Measurements from ENCODE around the gene DIP2B. TPM values are rescaled to one million over a fixed set of nuclear protein-coding genes. Genes with fewer than 3 reads are reported as not detected.

DIP2B gene
- total RNA-seq, 1 experiment from 2014 or later: 20.0 TPM

GRCh38 chr12:50661300-50662115 is 156.7 kb downstream of the DIP2B start:
- H2AFZ ChIP-seq (ENCODE audit: low read length): no peak overlapping the region
- no peak overlapping the region for H3K9ac ChIP-seq (ENCODE audit: extremely low read depth, insufficient read length, low read length)
- H4K8ac ChIP-seq (replicated peaks; ENCODE audit: insufficient read length, low read depth, low read length): no peak overlapping the region
- no peaks in the 10 kb centered on the region for H3K27me3 ChIP-seq (ENCODE audit: insufficient read depth, low read length)
- no peaks in the 10 kb centered on the region; the same call in 1 of the 2 replicates for H3K79me2 ChIP-seq (ENCODE audit: insufficient read depth, low read length)
- H3K27ac Mint-ChIP-seq: no peak overlapping the region
- peaks cover 3 to 5% of the 10 kb centered on the region in 2 experiments; a peak in 2 of 4 replicates for H3K4me1 Mint-ChIP-seq
- no peak overlapping the region for H4K5ac ChIP-seq (ENCODE audit: insufficient read length, low read depth, low read length)
- H2BK12ac ChIP-seq (ENCODE audit: insufficient read length, low read depth, low read length): no peak overlapping the region
- DNase-seq: no peak
- H2BK5ac ChIP-seq (ENCODE audit: insufficient read length, low read length): no peak overlapping the region
- no peaks in the 10 kb centered on the region for H3K9me3 Mint-ChIP-seq
- no peak overlapping the region for H3K14ac ChIP-seq (ENCODE audit: insufficient read depth, low read length)
- no peak overlapping the region for H3K23ac ChIP-seq (ENCODE audit: insufficient read length, low read depth, low read length)
- H3K4me2 ChIP-seq (ENCODE audit: insufficient read depth, insufficient read length, low read length): no peak overlapping the region
- no peaks in the 10 kb centered on the region for H3K23me2 ChIP-seq (ENCODE audit: insufficient read length, low read depth, low read length, poor library complexity, severe bottlenecking)
- H4K91ac ChIP-seq (ENCODE audit: insufficient read length, low read depth, low read length): no peak overlapping the region
- H4K20me1 ChIP-seq (ENCODE audit: control insufficient read depth, insufficient read depth, insufficient read length): no peaks in the 10 kb centered on the region
- no peak overlapping the region for H2BK15ac ChIP-seq (ENCODE audit: low read depth, low read length)
- H2BK20ac ChIP-seq (ENCODE audit: low read depth, low read length, poor library complexity, severe bottlenecking): no peak overlapping the region
- no peak overlapping the region for H3K4me3 Mint-ChIP-seq
- no peak overlapping the region for H3K27ac ChIP-seq (ENCODE audit: insufficient read length, low read depth, low read length)
- no peaks in the 10 kb centered on the region for H3K27me3 Mint-ChIP-seq (ENCODE audit: low read depth)
- WGBS (ENCODE audit: extremely low coverage, insufficient read length, low lambda C conversion rate): no CpG with 5 or more reads among the region's 7 CpGs
- no peak overlapping the region for H3K18ac ChIP-seq (ENCODE audit: insufficient read length, low read depth, low read length)
- no peak overlapping the region for H3T11ph ChIP-seq (ENCODE audit: low read length)
- H3K4me1 ChIP-seq (ENCODE audit: insufficient read depth, low read length): no peaks in the 10 kb centered on the region
- no peak overlapping the region for H2AK5ac ChIP-seq (ENCODE audit: insufficient read length, low read length)
- no peaks in the 10 kb centered on the region for H3K79me1 ChIP-seq (ENCODE audit: insufficient read depth, low read depth, low read length, poor library complexity, severe bottlenecking)
- H3K9me3 ChIP-seq (ENCODE audit: control insufficient read depth, low read depth, low read length): no peaks in the 10 kb centered on the region
- no peak overlapping the region for H2BK120ac ChIP-seq (ENCODE audit: low read depth, low read length, poor library complexity, severe bottlenecking)
- peaks cover 0 to 5% (median 0%) of the 10 kb centered on the region in 3 experiments; a peak in 2 of 7 replicates for H3K36me3 Mint-ChIP-seq (ENCODE audit: insufficient read depth in 1 of 3, low read depth in 3 of 3)
- no peak for TF ChIP-seq CTCF (conservative IDR thresholded peaks at IDR 0.05)
- H3K56ac ChIP-seq (ENCODE audit: insufficient read length, low read depth, low read length): no peak overlapping the region
- H3K4ac ChIP-seq (ENCODE audit: low read depth, low read length): no peak overlapping the region

All from H9 (cell line).